GM23248 (cell line): ENCODE measurements around the gene ARPC3. TPM values are rescaled to one million over a fixed set of nuclear protein-coding genes. Genes with fewer than 3 reads are reported as not detected.

Experiments
- DNase-seq: peaks from one replicate; pipeline ENCODE4 v3.0.0-alpha.2; 2015
- H2AFZ ChIP-seq: fragments of 200-600 bp; sonication (generic); 2 replicates; pipeline ENCODE4 v1.6.1; 2016; ENCODE audit warnings: antibody characterized with exemption
- H3F3A ChIP-seq: fragments of 200-600 bp; sonication (generic); 2 replicates; pipeline ENCODE4 v1.6.1; 2016; ENCODE audit warnings: mild to moderate bottlenecking, antibody characterized with exemption, mixed run types; ENCODE audit not compliant: insufficient read depth
- H3K27ac ChIP-seq: fragments of 200-600 bp; sonication (generic); 2 replicates; pipeline ENCODE4 v1.5.1; 2016; ENCODE audit warnings: mild to moderate bottlenecking
- H3K27me3 ChIP-seq: fragments of 200-600 bp; sonication (generic); replicated peaks from 2 replicates; pipeline ENCODE4 v1.6.1; 2016; ENCODE audit warnings: mild to moderate bottlenecking; ENCODE audit not compliant: insufficient read depth
- H3K36me3 ChIP-seq: fragments of 200-600 bp; sonication (generic); 2 replicates; pipeline ENCODE4 v1.6.1; 2016; ENCODE audit warnings: low read depth, mild to moderate bottlenecking
- H3K4me1 ChIP-seq: fragments of 200-600 bp; sonication (generic); 2 replicates; pipeline ENCODE4 v1.6.1; 2016; ENCODE audit warnings: mild to moderate bottlenecking; ENCODE audit not compliant: insufficient read depth
- H3K4me2 ChIP-seq: fragments of 200-600 bp; sonication (generic); one replicate; pipeline ENCODE4 v1.6.1; 2016; ENCODE audit warnings: mild to moderate bottlenecking; ENCODE audit not compliant: unreplicated experiment
- H3K4me3 ChIP-seq: fragments of 200-600 bp; sonication (generic); 2 replicates; pipeline ENCODE4 v1.5.1; 2016; ENCODE audit warnings: mild to moderate bottlenecking
- H3K79me2 ChIP-seq: fragments of 200-600 bp; sonication (generic); 2 replicates; pipeline ENCODE4 v1.6.1; 2016; ENCODE audit warnings: mild to moderate bottlenecking; ENCODE audit not compliant: insufficient read depth
- H3K9ac ChIP-seq: fragments of 200-600 bp; sonication (generic); 2 replicates; pipeline ENCODE4 v1.6.1; 2016; ENCODE audit warnings: mild to moderate bottlenecking
- H3K9me2 ChIP-seq: fragments of 200-600 bp; sonication (generic); 2 replicates; pipeline ENCODE4 v1.6.1; 2016; ENCODE audit warnings: mixed run types, mild to moderate bottlenecking, moderate library complexity; ENCODE audit not compliant: insufficient read depth
- H3K9me3 ChIP-seq: fragments of 200-600 bp; sonication (generic); one replicate; pipeline ENCODE4 v1.6.1; 2017; ENCODE audit warnings: low read depth
- H4K20me1 ChIP-seq: fragments of 200-600 bp; sonication (generic); 2 replicates; pipeline ENCODE4 v1.6.0; 2016; ENCODE audit not compliant: insufficient read depth
- EZH2 ChIP-seq: fragments of 200-600 bp; sonication (generic); IDR thresholded peaks from 2 replicates; pipeline ENCODE4 v1.6.1; 2018; ENCODE audit warnings: antibody characterized with exemption, mild to moderate bottlenecking; ENCODE audit not compliant: insufficient read depth, poor library complexity, severe bottlenecking
- EZH2phosphoT487 ChIP-seq: fragments of 200-600 bp; sonication (generic); IDR thresholded peaks from 2 replicates; pipeline ENCODE4 v1.6.1; 2018; ENCODE audit warnings: antibody characterized with exemption, moderate library complexity, mild to moderate bottlenecking, low read depth; ENCODE audit not compliant: insufficient read depth
- WGBS, 2 experiments: methylation state at CpG; one replicate each; pipeline ENCODE4 v1.1.6; 2015 to 2017; ENCODE audit warnings: low lambda C conversion rate in 2 of 2, low coverage in 1 of 2; ENCODE audit errors: missing lambda C conversion rate in 2 of 2; 5-methylcytosine and 5-hydroxymethylcytosine counted together
- in situ Hi-C: fragments of 300-500 bp; cut with MboI; formaldehyde crosslinking; loops from 2 replicates; pipeline ENCODE4 v1.15.0; 2020
- polyA plus RNA-seq: library from polyadenylated mRNA; unstranded; fragments of >200 nt; fragmentation: Nextera tagmentation; extraction: Ambion mirVana; gene quantifications from 2 replicates; pipeline ENCODE4 v1.2.1, GENCODE V29; 2016
- total RNA-seq: library from RNA; depleted of rRNA; stranded (reverse); fragments of >200 nt; shearing (Covaris generic); gene quantifications from 2 replicates; pipeline ENCODE4 v1.2.3, GENCODE V29; 2014; rRNA removed

The ARPC3 gene
- total RNA-seq, result 552 and 686 TPM in 2 replicates
- polyA plus RNA-seq, result 503 and 511 TPM in 2 replicates

DNA sequence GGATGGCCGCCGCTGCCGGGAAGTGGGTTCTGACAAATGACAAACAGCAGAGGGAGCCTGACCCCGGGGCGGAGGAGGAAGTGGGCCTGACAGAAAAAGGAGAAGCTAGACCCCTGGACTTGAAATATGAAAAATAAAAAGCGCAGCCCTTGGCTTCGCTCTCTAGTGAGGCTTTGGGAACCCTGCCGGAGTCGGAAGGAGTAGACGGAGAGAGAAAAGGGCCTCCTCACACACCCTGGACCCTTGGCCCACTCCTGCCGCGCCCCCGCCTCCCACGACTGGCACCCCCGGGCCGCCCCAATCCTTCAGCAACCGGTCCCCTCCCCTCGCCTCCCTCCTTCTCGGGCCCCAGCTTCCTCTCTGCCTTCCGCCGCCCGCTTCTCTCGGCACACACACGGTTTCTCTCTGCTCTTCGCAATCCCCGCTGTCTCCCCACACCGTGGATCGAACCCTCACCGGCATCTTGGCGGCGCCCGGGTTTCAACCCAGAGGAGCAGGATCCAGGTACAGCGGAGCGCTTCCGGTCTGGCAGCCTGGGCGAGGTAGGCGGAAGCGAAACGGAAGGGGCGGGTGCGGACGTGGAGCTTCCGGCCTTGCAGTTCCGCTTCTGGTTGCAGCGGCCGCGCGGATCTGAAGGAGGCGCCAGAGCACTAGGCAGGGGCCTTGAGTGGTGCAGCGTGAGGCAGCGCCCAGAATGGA is at the start of gene ARPC3:
Gene ARPC3, minus strand, starts transcription at position 539 of the 699 bp plus-strand sequence. Its CDS starts 77 bp downstream, at position 462.
- no peaks in the 10 kb centered on the region for H3K9me3 ChIP-seq
- in situ Hi-C loops, result no loop called here
- DNase-seq, result peak; percentile 99

DNA sequence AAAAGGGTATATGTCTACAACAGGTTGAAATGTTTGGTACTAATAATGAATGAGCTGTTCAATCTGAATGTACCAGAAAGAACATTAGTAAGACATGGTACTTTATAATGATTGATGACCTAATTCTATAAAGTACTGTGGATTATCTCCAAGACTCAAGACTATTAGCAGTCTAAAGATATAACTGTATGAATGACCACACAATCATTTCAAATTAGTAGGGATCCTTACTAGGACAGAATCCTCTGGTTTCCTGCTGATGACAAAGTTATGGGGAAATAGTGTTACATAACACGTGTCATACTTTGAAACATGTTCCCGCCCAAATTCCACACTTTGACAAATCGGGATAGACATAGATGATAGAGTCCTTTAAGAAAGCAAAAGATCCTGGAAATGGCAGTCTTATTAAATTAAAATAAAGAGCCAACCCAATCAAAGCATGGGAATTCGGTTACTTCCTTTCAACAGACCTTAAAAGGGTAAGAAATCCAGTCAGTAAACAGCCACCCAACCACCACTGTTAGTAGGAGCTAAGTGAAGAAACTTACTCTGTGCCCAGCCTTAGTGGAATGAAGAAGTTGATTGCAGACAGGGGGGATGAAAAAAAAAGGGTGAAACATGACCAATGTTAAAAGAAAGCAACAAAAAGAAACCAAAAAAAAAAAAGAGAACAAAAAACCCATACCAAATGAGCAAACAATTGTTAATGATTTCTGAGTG is 49.0 kb upstream of the ARPC3 start:
- no peaks in the 10 kb centered on the region for H3K27me3 ChIP-seq
- H2AFZ ChIP-seq, result no peak overlapping the region
- TF ChIP-seq EZH2phosphoT487 (0 out of 2 replicates have a peak, but pooled peaks have one; percentile 57), EZH2 (no peak)
- H3K4me3 ChIP-seq, result peak overlapping the region; percentile 32
- DNase-seq, result peak; percentile 69
- in situ Hi-C loops, result no loop called here
- 0 out of 2 replicates have a peak overlapping the region, but pooled peaks have one; percentile 4 for H3K9ac ChIP-seq
- peaks cover 39% of the 10 kb centered on the region for H3F3A ChIP-seq
- no peaks in the 10 kb centered on the region for H3K9me3 ChIP-seq
- WGBS, 2 experiments, result 12 to 17% methylated on average over 4 of the region's 4 CpGs
- peak overlapping the region; percentile 31 for H3K4me2 ChIP-seq
- H3K27ac ChIP-seq, result peak overlapping the region; percentile 46
- peaks cover 26% of the 10 kb centered on the region for H3K4me1 ChIP-seq
- peaks cover 25% of the 10 kb centered on the region for H3K36me3 ChIP-seq
- H4K20me1 ChIP-seq, result no peaks in the 10 kb centered on the region
- peaks cover 70% of the 10 kb centered on the region for H3K79me2 ChIP-seq
- H3K9me2 ChIP-seq, result no peaks in the 10 kb centered on the region

More for the DNA sequence above, at the start of gene ARPC3:
- Histone ChIP-seq H2AFZ (peak within 1 kb of the TSS; percentile 96), H3K4me2 (peak within 1 kb of the TSS; percentile 90), H4K20me1 (0 out of 2 replicates have a peak, but pooled peaks cover 8% of the 10 kb centered on the region), H3K4me1 (peaks cover 13% of the 10 kb centered on the region; the same call in 1 of the 2 replicates), H3K9ac (peak within 1 kb of the TSS; percentile 99), H3K27ac (peak within 1 kb of the TSS; percentile 92), H3K9me2 (no peaks in the 10 kb centered on the region), H3K27me3 (no peaks in the 10 kb centered on the region), H3K4me3 (peak within 1 kb of the TSS; percentile 97), H3K36me3 (peaks cover 14% of the 10 kb centered on the region), H3K79me2 (peaks cover 52% of the 10 kb centered on the region), H3F3A (0 out of 2 replicates have a peak, but pooled peaks cover 10% of the 10 kb centered on the region)
- WGBS, 2 experiments, result 1 to 2% methylated on average over 36 to 51 of the region's 51 CpGs
- TF ChIP-seq EZH2 (no peak), EZH2phosphoT487 (no peak)

DNA sequence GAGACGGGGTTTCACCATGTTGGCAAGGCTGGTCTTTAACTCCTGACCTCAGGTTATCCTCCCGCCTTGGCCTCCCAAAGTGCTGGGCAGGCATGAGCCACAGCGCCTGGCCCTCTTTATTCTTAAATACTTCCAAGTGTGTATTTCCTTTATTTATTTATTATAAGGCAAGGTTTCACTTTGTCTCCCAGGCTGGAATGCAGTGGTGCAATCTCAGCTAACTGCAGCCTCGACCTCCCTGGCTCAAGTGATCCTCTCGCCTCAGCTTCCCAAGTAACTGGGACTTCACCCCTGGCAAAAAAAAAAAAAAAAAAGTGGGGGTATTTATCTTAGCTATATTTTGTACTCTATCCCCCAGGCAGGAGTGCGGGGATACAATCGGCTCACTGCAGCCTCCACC is 25.3 kb upstream of the ARPC3 start:
- WGBS, 2 experiments, result 93 to 98% methylated on average over 7 of the region's 7 CpGs
- Histone ChIP-seq H3K4me3 (no peak overlapping the region), H3K36me3 (peaks cover 1% of the 10 kb centered on the region; the same call in 1 of the 2 replicates), H3K27ac (no peak overlapping the region), H4K20me1 (no peaks in the 10 kb centered on the region), H2AFZ (no peak overlapping the region), H3K4me1 (no peaks in the 10 kb centered on the region), H3K79me2 (peaks cover 22% of the 10 kb centered on the region), H3K4me2 (no peak overlapping the region), H3K9ac (no peak overlapping the region), H3K27me3 (no peaks in the 10 kb centered on the region), H3K9me2 (no peaks in the 10 kb centered on the region), H3K9me3 (no peaks in the 10 kb centered on the region), H3F3A (no peaks in the 10 kb centered on the region)
- in situ Hi-C loops, result no loop called here
- DNase-seq, result no peak
- TF ChIP-seq EZH2phosphoT487 (no peak), EZH2 (no peak)
